ENCODE results near the gene ACTR3C. TPM values are rescaled to one million over a fixed set of nuclear protein-coding genes. Genes with fewer than 3 reads are reported as not detected.

The ACTR3C gene
- total and polyA plus RNA-seq, 2 experiments from 2014 or later = 1.5 to 3.5 TPM

GRCh38 chr7:150343225-150343624, 19.9 kb upstream of the ACTR3C start (continued):
- TF ChIP-seq CREB1 (CRISPR knock-in tag; IDR thresholded peaks at IDR 0.05; ENCODE audit: low read depth) (no peak), CTCF (conservative IDR thresholded peaks at IDR 0.05; ENCODE audit: low read depth in 2 of 2) (no peak), ZNF114 (CRISPR knock-in tag; IDR thresholded peaks at IDR 0.05) (no peak)

DNA sequence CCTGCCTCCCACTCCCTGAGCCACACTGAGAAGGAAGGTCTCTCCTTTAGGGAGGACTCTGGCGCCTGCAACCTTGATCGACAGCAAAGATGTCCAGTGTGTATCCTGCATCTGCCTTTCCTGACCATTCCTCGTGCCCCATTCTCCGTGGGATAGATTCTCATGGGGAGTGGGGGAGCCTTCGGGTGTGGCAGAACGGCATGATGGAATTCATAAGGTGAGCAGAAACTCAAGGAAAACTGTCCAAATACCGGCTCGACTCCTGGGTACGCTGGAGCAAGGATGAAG, 18.7 kb upstream of the ACTR3C start:
- H3K4me1 ChIP-seq (ENCODE audit: insufficient read depth) = peaks cover 29% of the 10 kb centered on the region
- peaks cover 46% of the 10 kb centered on the region for H3K4me1 Mint-ChIP-seq
- H3K79me2 ChIP-seq (replicated peaks; ENCODE audit: insufficient read depth) = peaks cover 28% of the 10 kb centered on the region
- H3K9me2 ChIP-seq (ENCODE audit: insufficient read depth) = no peaks in the 10 kb centered on the region
- H3K36me3 Mint-ChIP-seq (ENCODE audit: low read depth) = peaks cover 36% of the 10 kb centered on the region
- no peak overlapping the region for H3K27ac Mint-ChIP-seq
- H2AFZ ChIP-seq = peak overlapping the region; percentile 93; the same call in 1 of the 2 replicates
- no peaks in the 10 kb centered on the region; the same call in 1 of the 2 replicates for H4K20me1 ChIP-seq (replicated peaks; ENCODE audit: insufficient read depth)
- no peak overlapping the region for H3K27ac ChIP-seq (ENCODE audit: low read depth)
- peaks cover 25% of the 10 kb centered on the region for H3K9me3 Mint-ChIP-seq
- H3K4me3 Mint-ChIP-seq = peak overlapping the region; percentile 93
- ATAC-seq = peak; percentile 2
- 0 out of 2 replicates have a peak, but pooled peaks cover 10% of the 10 kb centered on the region for H3F3A ChIP-seq (replicated peaks; ENCODE audit: low read depth)
- peaks cover 37% of the 10 kb centered on the region for H3K27me3 Mint-ChIP-seq (ENCODE audit: insufficient read depth, low read depth, poor library complexity)
- peaks cover 28% of the 10 kb centered on the region for H3K27me3 ChIP-seq (ENCODE audit: insufficient read depth)
- peaks cover 4% of the 10 kb centered on the region; the same call in 1 of the 2 replicates for H3K36me3 ChIP-seq (ENCODE audit: insufficient read depth)
- DNase-seq (ENCODE audit: low spot score) = no peak
- H3K4me2 ChIP-seq = peak overlapping the region; percentile 88
- H3K4me3 ChIP-seq = peak overlapping the region; percentile 93
- TF ChIP-seq, protein P1, sequence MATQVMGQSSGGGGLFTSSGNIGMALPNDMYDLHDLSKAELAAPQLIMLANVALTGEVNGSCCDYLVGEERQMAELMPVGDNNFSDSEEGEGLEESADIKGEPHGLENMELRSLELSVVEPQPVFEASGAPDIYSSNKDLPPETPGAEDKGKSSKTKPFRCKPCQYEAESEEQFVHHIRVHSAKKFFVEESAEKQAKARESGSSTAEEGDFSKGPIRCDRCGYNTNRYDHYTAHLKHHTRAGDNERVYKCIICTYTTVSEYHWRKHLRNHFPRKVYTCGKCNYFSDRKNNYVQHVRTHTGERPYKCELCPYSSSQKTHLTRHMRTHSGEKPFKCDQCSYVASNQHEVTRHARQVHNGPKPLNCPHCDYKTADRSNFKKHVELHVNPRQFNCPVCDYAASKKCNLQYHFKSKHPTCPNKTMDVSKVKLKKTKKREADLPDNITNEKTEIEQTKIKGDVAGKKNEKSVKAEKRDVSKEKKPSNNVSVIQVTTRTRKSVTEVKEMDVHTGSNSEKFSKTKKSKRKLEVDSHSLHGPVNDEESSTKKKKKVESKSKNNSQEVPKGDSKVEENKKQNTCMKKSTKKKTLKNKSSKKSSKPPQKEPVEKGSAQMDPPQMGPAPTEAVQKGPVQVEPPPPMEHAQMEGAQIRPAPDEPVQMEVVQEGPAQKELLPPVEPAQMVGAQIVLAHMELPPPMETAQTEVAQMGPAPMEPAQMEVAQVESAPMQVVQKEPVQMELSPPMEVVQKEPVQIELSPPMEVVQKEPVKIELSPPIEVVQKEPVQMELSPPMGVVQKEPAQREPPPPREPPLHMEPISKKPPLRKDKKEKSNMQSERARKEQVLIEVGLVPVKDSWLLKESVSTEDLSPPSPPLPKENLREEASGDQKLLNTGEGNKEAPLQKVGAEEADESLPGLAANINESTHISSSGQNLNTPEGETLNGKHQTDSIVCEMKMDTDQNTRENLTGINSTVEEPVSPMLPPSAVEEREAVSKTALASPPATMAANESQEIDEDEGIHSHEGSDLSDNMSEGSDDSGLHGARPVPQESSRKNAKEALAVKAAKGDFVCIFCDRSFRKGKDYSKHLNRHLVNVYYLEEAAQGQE (IDR thresholded peaks at IDR 0.05; ENCODE audit: unreplicated experiment) = no peak
- TF ChIP-seq POLR2AphosphoS5 (IDR thresholded peaks at IDR 0.05; ENCODE audit: low read depth) (no peak), NANOG (IDR thresholded peaks at IDR 0.05; ENCODE audit: borderline replicate concordance) (no peak), ZNF114 (CRISPR knock-in tag; IDR thresholded peaks at IDR 0.05) (no peak), CREB1 (CRISPR knock-in tag; IDR thresholded peaks at IDR 0.05; ENCODE audit: low read depth) (no peak), ETS1 (IDR thresholded peaks at IDR 0.05) (no peak), ZNF462 (CRISPR knock-in tag; IDR thresholded peaks at IDR 0.05) (no peak), EZH2 (IDR thresholded peaks at IDR 0.05; ENCODE audit: low read depth, unreplicated experiment) (no peak), ZNF331 (CRISPR knock-in tag; IDR thresholded peaks at IDR 0.05; ENCODE audit: low read depth) (no peak), JUNB (IDR thresholded peaks at IDR 0.05; ENCODE audit: unreplicated experiment) (no peak)
